GM23338 (cell line): Measurements from ENCODE around the gene OR52W1. TPM values are rescaled to one million over a fixed set of nuclear protein-coding genes. Genes with fewer than 3 reads are reported as not detected.
"Not testable (repeated sequence)": the region's sequence is repeated elsewhere in the genome, so short reads cannot be mapped to it uniquely, and the experiment has no call there.

Experiments used
- ATAC-seq: fragments of 200-7000 bp; cut with Tn5 transposase; 3 replicates; pipeline ENCODE4 v1.9.1; 2020
- DNase-seq: peaks from one replicate; pipeline ENCODE4 v3.0.0-alpha.2; 2015; ENCODE audit warnings: low spot score
- H2AFZ ChIP-seq: fragments of 200-600 bp; sonication (generic); 2 replicates; pipeline ENCODE4 v1.8.0; 2016; ENCODE audit warnings: antibody characterized with exemption, mild to moderate bottlenecking, moderate library complexity
- H3F3A ChIP-seq: fragments of 200-600 bp; sonication (generic); replicated peaks from 2 replicates; pipeline ENCODE4 v1.8.0; 2017; ENCODE audit warnings: antibody characterized with exemption, mixed run types, low read depth
- H3K27ac ChIP-seq: fragments of 200-600 bp; sonication (generic); 2 replicates; pipeline ENCODE4 v1.6.1; 2016; ENCODE audit warnings: low read depth
- H3K27me3 ChIP-seq: fragments of 200-600 bp; sonication (generic); 2 replicates; pipeline ENCODE4 v1.8.0; 2016; ENCODE audit warnings: mild to moderate bottlenecking, mixed run types, moderate library complexity; ENCODE audit not compliant: insufficient read depth
- H3K36me3 ChIP-seq: fragments of 200-600 bp; sonication (generic); 2 replicates; pipeline ENCODE4 v1.8.0; 2016; ENCODE audit warnings: mild to moderate bottlenecking; ENCODE audit not compliant: insufficient read depth
- H3K4me1 ChIP-seq: fragments of 200-600 bp; sonication (generic); 2 replicates; pipeline ENCODE4 v1.8.0; 2016; ENCODE audit warnings: mild to moderate bottlenecking, moderate library complexity; ENCODE audit not compliant: insufficient read depth
- H3K4me2 ChIP-seq: fragments of 200-600 bp; sonication (generic); 2 replicates; pipeline ENCODE4 v1.7.1; 2017; ENCODE audit warnings: mixed run types
- H3K4me3 ChIP-seq: fragments of 200-600 bp; sonication (generic); 2 replicates; pipeline ENCODE4 v1.6.1; 2016; ENCODE audit warnings: mixed run types
- H3K79me2 ChIP-seq: fragments of 200-600 bp; sonication (generic); replicated peaks from 2 replicates; pipeline ENCODE4 v1.8.0; 2017; ENCODE audit warnings: mild to moderate bottlenecking; ENCODE audit not compliant: insufficient read depth
- H3K9me2 ChIP-seq: fragments of 200-600 bp; sonication (generic); 2 replicates; pipeline ENCODE4 v1.8.0; 2017; ENCODE audit not compliant: insufficient read depth
- H4K20me1 ChIP-seq: fragments of 200-600 bp; sonication (generic); replicated peaks from 2 replicates; pipeline ENCODE4 v1.8.0; 2017; ENCODE audit warnings: mild to moderate bottlenecking; ENCODE audit not compliant: insufficient read depth
- H3K27ac Mint-ChIP-seq: 2 replicates; pipeline ENCODE4 v1.8.0; 2020; ENCODE audit warnings: inconsistent platforms, mild to moderate bottlenecking, moderate library complexity, mixed read lengths
- H3K27me3 Mint-ChIP-seq: 3 replicates; pipeline ENCODE4 v1.8.0; 2022; ENCODE audit warnings: low read depth, mild to moderate bottlenecking, moderate library complexity, mixed read lengths, inconsistent platforms; ENCODE audit not compliant: insufficient read depth, poor library complexity
- H3K36me3 Mint-ChIP-seq: 3 replicates; pipeline ENCODE4 v1.8.0; 2021; ENCODE audit warnings: low read depth, mild to moderate bottlenecking, inconsistent platforms, moderate library complexity, mixed read lengths
- H3K4me1 Mint-ChIP-seq: 3 replicates; pipeline ENCODE4 v1.8.0; 2020; ENCODE audit warnings: mild to moderate bottlenecking, inconsistent platforms, mixed read lengths
- H3K4me3 Mint-ChIP-seq: 3 replicates; pipeline ENCODE4 v1.8.0; 2021; ENCODE audit warnings: moderate library complexity, mild to moderate bottlenecking, inconsistent platforms, mixed read lengths
- H3K9me3 Mint-ChIP-seq: 3 replicates; pipeline ENCODE4 v1.8.0; 2020; ENCODE audit warnings: moderate library complexity, mild to moderate bottlenecking, inconsistent platforms, mixed read lengths
- CREB1 ChIP-seq: fragments of 250-450 bp; sonication (Bioruptor Pico); IDR thresholded peaks from 2 replicates; pipeline ENCODE4 v1.5.0; 2020; ENCODE audit warnings: low read depth, mild to moderate bottlenecking, moderate library complexity
- JUNB ChIP-seq: IDR thresholded peaks from one replicate; pipeline ENCODE4 v1.6.1; 2016; ENCODE audit warnings: antibody characterized with exemption; ENCODE audit not compliant: unreplicated experiment
- NANOG ChIP-seq: IDR thresholded peaks from 2 replicates; pipeline ENCODE4 v1.6.1; 2016; ENCODE audit warnings: antibody characterized with exemption, borderline replicate concordance
- ZNF114 ChIP-seq: fragments of 250-450 bp; sonication (Bioruptor Pico); IDR thresholded peaks from 2 replicates; pipeline ENCODE4 v1.5.0; 2020; ENCODE audit warnings: mild to moderate bottlenecking, moderate library complexity
- ZNF331 ChIP-seq: fragments of 250-450 bp; sonication (Bioruptor Pico); IDR thresholded peaks from 2 replicates; pipeline ENCODE4 v1.5.0; 2020; ENCODE audit warnings: low read depth, mild to moderate bottlenecking, moderate library complexity
- polyA plus RNA-seq: library from polyadenylated mRNA; unstranded; fragments of >200 nt; fragmentation: Nextera tagmentation; extraction: Ambion mirVana; gene quantifications from 2 replicates; pipeline ENCODE4 v1.2.1, GENCODE V29; 2016
- total RNA-seq: library from RNA; depleted of rRNA; stranded (reverse); fragments of >200 nt; shearing (Covaris generic); gene quantifications from 2 replicates; pipeline ENCODE4 v1.2.3, GENCODE V29; 2014; rRNA removed
- TF ChIP-seq, protein P1 (sequence below): IDR thresholded peaks from 2 replicates; pipeline ENCODE4 v1.6.1; 2016; ENCODE audit warnings: antibody characterized with exemption
- TF ChIP-seq, protein P2 (sequence below): IDR thresholded peaks from one replicate; pipeline ENCODE4 v1.6.1; 2018; ENCODE audit warnings: antibody characterized with exemption; ENCODE audit not compliant: unreplicated experiment
- TF ChIP-seq, protein P3 (sequence below), 2 experiments: fragments of 200-600 bp in 1 of 2; sonication (generic) in 1 of 2; conservative IDR thresholded peaks; 2 replicates each; pipeline versions ENCODE4 v1.5.1 to v1.6.1; 2016 to 2017; ENCODE audit warnings: antibody characterized with exemption in 2 of 2, low read depth in 2 of 2, mild to moderate bottlenecking in 2 of 2, moderate library complexity in 1 of 2

Gene OR52W1
- total and polyA plus RNA-seq, 2 experiments from 2014 or later, result not detected

DNA sequence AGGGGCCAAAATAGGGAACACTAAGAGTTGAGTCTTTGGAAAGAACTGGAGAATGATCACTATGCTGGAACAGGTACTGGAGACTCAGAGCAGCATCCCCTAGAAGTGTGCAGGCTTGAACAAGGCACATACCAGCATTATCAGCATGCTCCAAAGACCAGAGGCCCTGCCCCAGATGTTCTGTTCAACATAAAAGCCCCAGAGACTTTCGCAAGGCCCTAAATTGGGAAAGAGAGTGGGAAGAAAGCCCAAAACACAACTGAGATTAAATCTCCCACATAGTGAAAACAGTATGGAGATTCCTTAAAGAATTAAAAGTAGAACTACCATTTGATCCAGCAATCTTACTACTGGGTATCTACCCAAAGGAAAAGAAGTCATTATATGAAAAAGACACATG is 49.2 kb downstream of the OR52W1 start:
- Mint-ChIP-seq H3K36me3 (no peaks in the 10 kb centered on the region), H3K27me3 (no peaks in the 10 kb centered on the region), H3K4me3 (no peak overlapping the region), H3K4me1 (peaks cover 12% of the 10 kb centered on the region), H3K9me3 (no peaks in the 10 kb centered on the region; the same call in 2 of the 3 replicates), H3K27ac (no peak overlapping the region)
- H3K9me2 ChIP-seq, result no peaks in the 10 kb centered on the region
- H3F3A ChIP-seq, result no peaks in the 10 kb centered on the region
- H4K20me1 ChIP-seq, result no peaks in the 10 kb centered on the region
- no peak for TF ChIP-seq CREB1
- TF ChIP-seq ZNF331 (CRISPR knock-in tag), result no peak
- TF ChIP-seq NANOG, result no peak
- no peak for TF ChIP-seq ZNF114 (CRISPR knock-in tag)
- TF ChIP-seq, protein P1, sequence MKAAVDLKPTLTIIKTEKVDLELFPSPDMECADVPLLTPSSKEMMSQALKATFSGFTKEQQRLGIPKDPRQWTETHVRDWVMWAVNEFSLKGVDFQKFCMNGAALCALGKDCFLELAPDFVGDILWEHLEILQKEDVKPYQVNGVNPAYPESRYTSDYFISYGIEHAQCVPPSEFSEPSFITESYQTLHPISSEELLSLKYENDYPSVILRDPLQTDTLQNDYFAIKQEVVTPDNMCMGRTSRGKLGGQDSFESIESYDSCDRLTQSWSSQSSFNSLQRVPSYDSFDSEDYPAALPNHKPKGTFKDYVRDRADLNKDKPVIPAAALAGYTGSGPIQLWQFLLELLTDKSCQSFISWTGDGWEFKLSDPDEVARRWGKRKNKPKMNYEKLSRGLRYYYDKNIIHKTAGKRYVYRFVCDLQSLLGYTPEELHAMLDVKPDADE, result no peak
- TF ChIP-seq, protein P2, sequence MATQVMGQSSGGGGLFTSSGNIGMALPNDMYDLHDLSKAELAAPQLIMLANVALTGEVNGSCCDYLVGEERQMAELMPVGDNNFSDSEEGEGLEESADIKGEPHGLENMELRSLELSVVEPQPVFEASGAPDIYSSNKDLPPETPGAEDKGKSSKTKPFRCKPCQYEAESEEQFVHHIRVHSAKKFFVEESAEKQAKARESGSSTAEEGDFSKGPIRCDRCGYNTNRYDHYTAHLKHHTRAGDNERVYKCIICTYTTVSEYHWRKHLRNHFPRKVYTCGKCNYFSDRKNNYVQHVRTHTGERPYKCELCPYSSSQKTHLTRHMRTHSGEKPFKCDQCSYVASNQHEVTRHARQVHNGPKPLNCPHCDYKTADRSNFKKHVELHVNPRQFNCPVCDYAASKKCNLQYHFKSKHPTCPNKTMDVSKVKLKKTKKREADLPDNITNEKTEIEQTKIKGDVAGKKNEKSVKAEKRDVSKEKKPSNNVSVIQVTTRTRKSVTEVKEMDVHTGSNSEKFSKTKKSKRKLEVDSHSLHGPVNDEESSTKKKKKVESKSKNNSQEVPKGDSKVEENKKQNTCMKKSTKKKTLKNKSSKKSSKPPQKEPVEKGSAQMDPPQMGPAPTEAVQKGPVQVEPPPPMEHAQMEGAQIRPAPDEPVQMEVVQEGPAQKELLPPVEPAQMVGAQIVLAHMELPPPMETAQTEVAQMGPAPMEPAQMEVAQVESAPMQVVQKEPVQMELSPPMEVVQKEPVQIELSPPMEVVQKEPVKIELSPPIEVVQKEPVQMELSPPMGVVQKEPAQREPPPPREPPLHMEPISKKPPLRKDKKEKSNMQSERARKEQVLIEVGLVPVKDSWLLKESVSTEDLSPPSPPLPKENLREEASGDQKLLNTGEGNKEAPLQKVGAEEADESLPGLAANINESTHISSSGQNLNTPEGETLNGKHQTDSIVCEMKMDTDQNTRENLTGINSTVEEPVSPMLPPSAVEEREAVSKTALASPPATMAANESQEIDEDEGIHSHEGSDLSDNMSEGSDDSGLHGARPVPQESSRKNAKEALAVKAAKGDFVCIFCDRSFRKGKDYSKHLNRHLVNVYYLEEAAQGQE, result no peak
- TF ChIP-seq, protein P3, sequence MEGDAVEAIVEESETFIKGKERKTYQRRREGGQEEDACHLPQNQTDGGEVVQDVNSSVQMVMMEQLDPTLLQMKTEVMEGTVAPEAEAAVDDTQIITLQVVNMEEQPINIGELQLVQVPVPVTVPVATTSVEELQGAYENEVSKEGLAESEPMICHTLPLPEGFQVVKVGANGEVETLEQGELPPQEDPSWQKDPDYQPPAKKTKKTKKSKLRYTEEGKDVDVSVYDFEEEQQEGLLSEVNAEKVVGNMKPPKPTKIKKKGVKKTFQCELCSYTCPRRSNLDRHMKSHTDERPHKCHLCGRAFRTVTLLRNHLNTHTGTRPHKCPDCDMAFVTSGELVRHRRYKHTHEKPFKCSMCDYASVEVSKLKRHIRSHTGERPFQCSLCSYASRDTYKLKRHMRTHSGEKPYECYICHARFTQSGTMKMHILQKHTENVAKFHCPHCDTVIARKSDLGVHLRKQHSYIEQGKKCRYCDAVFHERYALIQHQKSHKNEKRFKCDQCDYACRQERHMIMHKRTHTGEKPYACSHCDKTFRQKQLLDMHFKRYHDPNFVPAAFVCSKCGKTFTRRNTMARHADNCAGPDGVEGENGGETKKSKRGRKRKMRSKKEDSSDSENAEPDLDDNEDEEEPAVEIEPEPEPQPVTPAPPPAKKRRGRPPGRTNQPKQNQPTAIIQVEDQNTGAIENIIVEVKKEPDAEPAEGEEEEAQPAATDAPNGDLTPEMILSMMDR (conservative IDR thresholded peaks at IDR 0.05; ENCODE audit: low read depth in 2 of 2), result no peak
- TF ChIP-seq JUNB, result no peak
- no peaks in the 10 kb centered on the region for H3K79me2 ChIP-seq
- DNase-seq (no peak), ATAC-seq (no peak)
- no peaks in the 10 kb centered on the region for H3K27me3 ChIP-seq
- 0 out of 2 replicates have a peak, but pooled peaks cover 3% of the 10 kb centered on the region for H3K4me1 ChIP-seq
- H3K4me3 ChIP-seq, result no peak overlapping the region
- H3K27ac ChIP-seq, result no peak overlapping the region
- H3K36me3 ChIP-seq, result no peaks in the 10 kb centered on the region
- no peak overlapping the region for H3K4me2 ChIP-seq
- no peak overlapping the region for H2AFZ ChIP-seq

DNA sequence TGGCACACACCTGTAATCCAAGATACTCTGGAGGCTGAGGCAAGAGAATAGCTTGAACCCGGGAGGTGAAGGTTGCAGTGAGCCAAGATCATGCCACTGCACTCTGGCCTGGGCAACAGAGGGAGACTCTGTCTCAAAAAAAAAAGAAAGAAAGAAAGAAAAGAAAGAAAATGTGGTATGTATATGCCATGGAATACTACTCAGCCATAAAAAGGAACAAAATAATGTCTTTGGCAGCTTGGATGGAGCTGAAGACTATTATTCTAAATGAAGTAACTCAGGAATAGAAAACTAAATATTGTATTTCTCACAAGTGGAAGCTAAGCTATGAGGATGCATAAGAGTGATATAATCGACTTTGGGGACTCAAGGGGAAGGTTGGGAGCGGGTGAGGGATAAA is 49.9 kb downstream of the OR52W1 start:
- not testable (repeated sequence) for H3K4me3 Mint-ChIP-seq, H4K20me1 ChIP-seq, H3K27ac Mint-ChIP-seq, H3K4me1 ChIP-seq, H3K4me2 ChIP-seq, H3K36me3 ChIP-seq, H3K9me3 Mint-ChIP-seq, H3K27ac ChIP-seq, ATAC-seq, H2AFZ ChIP-seq, H3F3A ChIP-seq, H3K27me3 Mint-ChIP-seq, DNase-seq, H3K36me3 Mint-ChIP-seq, H3K79me2 ChIP-seq, H3K27me3 ChIP-seq, H3K4me1 Mint-ChIP-seq, H3K4me3 ChIP-seq, H3K9me2 ChIP-seq

Other genes starting within 250 kb of the OR52W1 start
- gene OR56A5, start 230.7 kb upstream of the OR52W1 start, total RNA-seq, result 1.9 TPM in 1 of 2 replicates, not detected in the other
- not detected in 2 replicates for gene OR56A5, start 230.7 kb upstream of the OR52W1 start, polyA plus RNA-seq
- 0.17 TPM in 1 of 2 replicates, not detected in the other for gene OR52L1, start 212.2 kb upstream of the OR52W1 start, total RNA-seq
- not detected in 2 replicates for gene OR52L1, start 212.2 kb upstream of the OR52W1 start, polyA plus RNA-seq
- 0.10 and 0.23 TPM in 2 replicates for gene OR56A4, start 192.3 kb upstream of the OR52W1 start, total RNA-seq
- 0.16 and 0.23 TPM in 2 replicates for gene OR56A4, start 192.3 kb upstream of the OR52W1 start, polyA plus RNA-seq
- gene OR56A1, start 168.5 kb upstream of the OR52W1 start, total RNA-seq, result 0.35 and 0.97 TPM in 2 replicates
- gene OR56A1, start 168.5 kb upstream of the OR52W1 start, polyA plus RNA-seq, result 0.06 and 0.10 TPM in 2 replicates
- gene OR56B4, start 91.5 kb upstream of the OR52W1 start, total RNA-seq, result not detected in 2 replicates
- gene OR56B4, start 91.5 kb upstream of the OR52W1 start, polyA plus RNA-seq, result not detected in 2 replicates
- gene OR52B2, start 28.9 kb upstream of the OR52W1 start, total RNA-seq, result not detected in 2 replicates
- not detected in 2 replicates for gene OR52B2, start 28.9 kb upstream of the OR52W1 start, polyA plus RNA-seq
- not detected in 2 replicates for gene C11orf42, start 6.3 kb downstream of the OR52W1 start, total RNA-seq
- gene C11orf42, start 6.3 kb downstream of the OR52W1 start, polyA plus RNA-seq, result not detected in 2 replicates
- 20.0 and 34.5 TPM in 2 replicates for gene FHIP1B, start 35.4 kb downstream of the OR52W1 start, total RNA-seq
- 10.3 TPM in 2 replicates for gene FHIP1B, start 35.4 kb downstream of the OR52W1 start, polyA plus RNA-seq
- gene CNGA4, start 39.9 kb downstream of the OR52W1 start, total RNA-seq, result not detected in 2 replicates
- gene CNGA4, start 39.9 kb downstream of the OR52W1 start, polyA plus RNA-seq, result 0.15 TPM in 1 of 2 replicates, not detected in the other
- 7.0 and 8.2 TPM in 2 replicates for gene CCKBR, start 60.6 kb downstream of the OR52W1 start, total RNA-seq
- 3.9 and 4.8 TPM in 2 replicates for gene CCKBR, start 60.6 kb downstream of the OR52W1 start, polyA plus RNA-seq
- gene CAVIN3, start 121.3 kb downstream of the OR52W1 start, total RNA-seq, result 34.2 and 41.3 TPM in 2 replicates
- 32.9 and 33.2 TPM in 2 replicates for gene CAVIN3, start 121.3 kb downstream of the OR52W1 start, polyA plus RNA-seq
- gene SMPD1, start 191.2 kb downstream of the OR52W1 start, total RNA-seq, result 0.70 and 0.76 TPM in 2 replicates
- 0.92 and 0.97 TPM in 2 replicates for gene SMPD1, start 191.2 kb downstream of the OR52W1 start, polyA plus RNA-seq
- 24.7 and 26.6 TPM in 2 replicates for gene APBB1, start 219.9 kb downstream of the OR52W1 start, total RNA-seq
- 10.6 and 12.1 TPM in 2 replicates for gene APBB1, start 219.9 kb downstream of the OR52W1 start, polyA plus RNA-seq
- gene HPX, start 241.8 kb downstream of the OR52W1 start, total RNA-seq, result 0.50 and 0.63 TPM in 2 replicates
- 0.47 and 0.71 TPM in 2 replicates for gene HPX, start 241.8 kb downstream of the OR52W1 start, polyA plus RNA-seq